ENCODE data around the gene KDM8.

The KDM8 gene

GRCh38 chr16:27209591-27209990 lies 6.3 kb downstream of the KDM8 start:
- Histone ChIP-seq H3K4me3 (ENCODE audit: low read length, poor library complexity, severe bottlenecking) (no peak overlapping the region), H4K20me1 (ENCODE audit: insufficient read depth, low read length, poor library complexity, severe bottlenecking) (no peaks in the 10 kb centered on the region), H3K9ac (ENCODE audit: low read depth, low read length, poor library complexity, severe bottlenecking) (no peak overlapping the region), H3K4me2 (ENCODE audit: low read depth, low read length, poor library complexity, severe bottlenecking) (no peak overlapping the region), H3K4me1 (ENCODE audit: insufficient read depth, low read length, poor library complexity, severe bottlenecking) (peaks cover 20% of the 10 kb centered on the region), H3F3A (ENCODE audit: low read depth) (no peaks in the 10 kb centered on the region), H3K9me2 (replicated peaks; ENCODE audit: low read depth, low read length) (no peaks in the 10 kb centered on the region), H3K79me2 (ENCODE audit: insufficient read depth, low read length) (peaks cover 16% of the 10 kb centered on the region), H3K36me3 (ENCODE audit: insufficient read depth, low read length) (peaks cover 5% of the 10 kb centered on the region; the same call in 1 of the 2 replicates), H2AFZ (ENCODE audit: low read length) (no peak overlapping the region), H3K9me3 (ENCODE audit: insufficient read depth, low read depth, low read length) (no peaks in the 10 kb centered on the region), H3K27me3 (ENCODE audit: insufficient read depth, low read length, poor library complexity, severe bottlenecking) (no peaks in the 10 kb centered on the region)
- TF ChIP-seq CTCF (conservative IDR thresholded peaks at IDR 0.05; ENCODE audit: low read length) (no peak), EZH2phosphoT487 (IDR thresholded peaks at IDR 0.05; ENCODE audit: borderline replicate concordance) (no peak)

- Histone ChIP-seq H3K9me2 (replicated peaks; ENCODE audit: low read depth, low read length) (no peaks in the 10 kb centered on the region), H2AFZ (ENCODE audit: low read length) (no peak overlapping the region), H4K20me1 (ENCODE audit: insufficient read depth, low read length, poor library complexity, severe bottlenecking) (no peaks in the 10 kb centered on the region), H3K79me2 (ENCODE audit: insufficient read depth, low read length) (peaks cover 10% of the 10 kb centered on the region; the same call in 1 of the 2 replicates), H3K9me3 (ENCODE audit: insufficient read depth, low read depth, low read length) (no peaks in the 10 kb centered on the region), H3K4me1 (ENCODE audit: insufficient read depth, low read length, poor library complexity, severe bottlenecking) (peaks cover 14% of the 10 kb centered on the region), H3K36me3 (ENCODE audit: insufficient read depth, low read length) (peaks cover 7% of the 10 kb centered on the region; the same call in 1 of the 2 replicates), H3K4me2 (ENCODE audit: low read depth, low read length, poor library complexity, severe bottlenecking) (no peak overlapping the region), H3K27me3 (ENCODE audit: insufficient read depth, low read length, poor library complexity, severe bottlenecking) (no peaks in the 10 kb centered on the region), H3K4me3 (ENCODE audit: low read length, poor library complexity, severe bottlenecking) (no peak overlapping the region), H3K9ac (ENCODE audit: low read depth, low read length, poor library complexity, severe bottlenecking) (no peak overlapping the region), H3F3A (ENCODE audit: low read depth) (no peaks in the 10 kb centered on the region)
- TF ChIP-seq EZH2phosphoT487 (IDR thresholded peaks at IDR 0.05; ENCODE audit: borderline replicate concordance): no peak
- no peak for TF ChIP-seq CTCF (conservative IDR thresholded peaks at IDR 0.05; ENCODE audit: low read length)
These were observed 6.8 kb downstream of the KDM8 start for GRCh38 chr16:27210174-27210573.

- Histone ChIP-seq H4K20me1 (ENCODE audit: insufficient read depth, low read length, poor library complexity, severe bottlenecking) (no peaks in the 10 kb centered on the region), H3K9me2 (replicated peaks; ENCODE audit: low read depth, low read length) (no peaks in the 10 kb centered on the region), H3K9me3 (ENCODE audit: insufficient read depth, low read depth, low read length) (no peaks in the 10 kb centered on the region), H3K4me3 (ENCODE audit: low read length, poor library complexity, severe bottlenecking) (no peak overlapping the region), H3K27me3 (ENCODE audit: insufficient read depth, low read length, poor library complexity, severe bottlenecking) (no peaks in the 10 kb centered on the region), H3K79me2 (ENCODE audit: insufficient read depth, low read length) (peaks cover 1% of the 10 kb centered on the region; the same call in 1 of the 2 replicates), H2AFZ (ENCODE audit: low read length) (no peak overlapping the region), H3K4me1 (ENCODE audit: insufficient read depth, low read length, poor library complexity, severe bottlenecking) (peaks cover 10% of the 10 kb centered on the region), H3K36me3 (ENCODE audit: insufficient read depth, low read length) (peaks cover 7% of the 10 kb centered on the region; the same call in 1 of the 2 replicates), H3F3A (ENCODE audit: low read depth) (no peaks in the 10 kb centered on the region), H3K4me2 (ENCODE audit: low read depth, low read length, poor library complexity, severe bottlenecking) (no peak overlapping the region), H3K9ac (ENCODE audit: low read depth, low read length, poor library complexity, severe bottlenecking) (no peak overlapping the region)
- no peak for TF ChIP-seq CTCF (conservative IDR thresholded peaks at IDR 0.05; ENCODE audit: low read length)
- no peak for TF ChIP-seq EZH2phosphoT487 (IDR thresholded peaks at IDR 0.05; ENCODE audit: borderline replicate concordance)
These were observed 7.7 kb downstream of the KDM8 start for GRCh38 chr16:27211026-27211425.
